PC-3 (cell line): ENCODE results near the gene HECTD1. TPM values are rescaled to one million over a fixed set of nuclear protein-coding genes. Genes with fewer than 3 reads are reported as not detected.

Source experiments
- ATAC-seq: fragments of 200-7000 bp; cut with Tn5 transposase; 2 replicates; pipeline ENCODE4 v1.9.1; 2020; ENCODE audit warnings: mild to moderate bottlenecking, moderate library complexity
- BruUV-seq: library from RNA; stranded (reverse); fragments of 400-500 nt; replicated peaks from 2 replicates; lab custom pipeline; 2021; lab: Mats Ljungman, UMichigan
- CTCF ChIA-PET: fragments of 300-600 bp; sonication (Branson Sonifier 250); formaldehyde crosslinking; loops from one replicate; lab custom pipeline; 2022; ENCODE audit warnings: antibody characterized with exemption; lab: Charles Lee
- POLR2A ChIA-PET: fragments of 300-600 bp; sonication (Branson Sonifier 250); formaldehyde crosslinking; loops from one replicate; lab custom pipeline; 2022; ENCODE audit warnings: antibody characterized with exemption; ENCODE audit not compliant: unreplicated experiment; lab: Charles Lee
- DNase-seq: peaks from one replicate; pipeline ENCODE4 v3.0.0-alpha.2; 2015
- H2AFZ ChIP-seq: fragments of 300-600 bp; sonication (generic); 2 replicates; pipeline ENCODE4 v1.6.0; 2016; ENCODE audit warnings: antibody characterized with exemption, low read length
- H3F3A ChIP-seq: fragments of 300-600 bp; sonication (generic); one replicate; pipeline ENCODE4 v1.6.0; 2017; ENCODE audit warnings: antibody characterized with exemption, low read length, control low read depth, mild to moderate bottlenecking; ENCODE audit not compliant: unreplicated experiment
- H3K27ac ChIP-seq: fragments of 300-600 bp; sonication (generic); 2 replicates; pipeline ENCODE4 v1.5.1; 2016; ENCODE audit warnings: mild to moderate bottlenecking, low read length
- H3K27me3 ChIP-seq: fragments of 300-600 bp; sonication (generic); 2 replicates; pipeline ENCODE4 v1.6.1; 2016; ENCODE audit warnings: low read length, mixed read lengths
- H3K36me3 ChIP-seq: fragments of 300-600 bp; sonication (generic); 2 replicates; pipeline ENCODE4 v1.6.1; 2016; ENCODE audit warnings: low read depth, mixed run types, low read length, mixed read lengths
- H3K4me1 ChIP-seq: fragments of 300-600 bp; sonication (generic); 2 replicates; pipeline ENCODE4 v1.5.1; 2016; ENCODE audit warnings: low read length; ENCODE audit not compliant: insufficient read depth
- H3K4me2 ChIP-seq: fragments of 300-600 bp; sonication (generic); 2 replicates; pipeline ENCODE4 v1.6.0; 2016; ENCODE audit warnings: low read length
- H3K4me3 ChIP-seq: fragments of 300-600 bp; sonication (generic); 2 replicates; pipeline ENCODE4 v1.5.1; 2016; ENCODE audit warnings: mild to moderate bottlenecking, low read length, mixed read lengths
- H3K79me2 ChIP-seq: fragments of 300-600 bp; sonication (generic); 2 replicates; pipeline ENCODE4 v1.6.1; 2017; ENCODE audit warnings: low read length, mixed read lengths
- H3K9ac ChIP-seq: fragments of 300-600 bp; sonication (generic); 2 replicates; pipeline ENCODE4 v1.6.0; 2016; ENCODE audit warnings: mild to moderate bottlenecking, low read length
- H3K9me2 ChIP-seq: fragments of 300-600 bp; sonication (generic); replicated peaks from 2 replicates; pipeline ENCODE4 v1.6.1; 2016; ENCODE audit warnings: mixed run types, low read length, mixed read lengths
- H3K9me3 ChIP-seq: fragments of 300-600 bp; sonication (generic); 2 replicates; pipeline ENCODE4 v1.6.1; 2016; ENCODE audit warnings: low read length, mixed read lengths
- H4K20me1 ChIP-seq: fragments of 300-600 bp; sonication (generic); 2 replicates; pipeline ENCODE4 v1.6.1; 2016; ENCODE audit warnings: low read length, mixed read lengths
- EZH2 ChIP-seq: fragments of 300-600 bp; sonication (generic); IDR thresholded peaks from one replicate; pipeline ENCODE4 v1.6.1; 2017; ENCODE audit warnings: antibody characterized with exemption, mild to moderate bottlenecking, low read length; ENCODE audit not compliant: unreplicated experiment
- EZH2phosphoT487 ChIP-seq: fragments of 300-600 bp; sonication (generic); IDR thresholded peaks from 2 replicates; pipeline ENCODE4 v1.6.1; 2018; ENCODE audit warnings: mild to moderate bottlenecking, antibody characterized with exemption, low read length, borderline replicate concordance
- intact Hi-C: fragments of 100-400 bp; cut with micrococcal nuclease; formaldehyde crosslinking; loops from 2 replicates; pipeline ENCODE4 v1.9.0; 2023
- total RNA-seq: library from RNA; depleted of rRNA; stranded (reverse); fragments of >200 nt; gene quantifications from 2 replicates; pipeline ENCODE4 v1.2.3, GENCODE V29; 2014
- TF ChIP-seq, protein P1 (sequence below): fragments of 300-600 bp; sonication (generic); conservative IDR thresholded peaks from 2 replicates; pipeline ENCODE4 v1.5.1; 2017; ENCODE audit warnings: antibody characterized with exemption, low read depth, mild to moderate bottlenecking, low read length

The HECTD1 gene
- total RNA-seq, 1 experiment from 2014 or later = 152 TPM

DNA sequence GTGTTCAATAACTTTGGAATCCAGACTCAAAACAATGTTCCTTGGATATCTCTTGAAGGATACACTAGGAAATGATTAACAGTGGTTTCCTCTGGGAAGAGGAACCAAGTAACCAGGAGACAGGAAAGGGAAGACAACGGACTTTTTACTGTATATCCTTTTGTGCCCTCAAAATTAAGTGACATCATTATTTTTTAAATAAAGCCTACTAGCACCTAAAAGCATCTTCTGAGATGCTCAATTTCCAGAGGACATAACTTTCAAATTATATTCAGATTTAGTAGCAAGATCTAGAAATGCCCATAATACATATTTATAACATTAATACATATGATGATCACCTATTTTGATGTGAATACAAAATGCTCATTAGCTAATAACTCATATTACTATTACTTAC lies 6.5 kb downstream of the HECTD1 start:
- Histone ChIP-seq H3K36me3 (peaks cover 19% of the 10 kb centered on the region), H3K4me1 (peaks cover 47% of the 10 kb centered on the region), H3K9me3 (no peaks in the 10 kb centered on the region), H3K4me3 (no peak overlapping the region), H2AFZ (no peak overlapping the region), H3F3A (no peaks in the 10 kb centered on the region), H4K20me1 (peaks cover 28% of the 10 kb centered on the region), H3K9me2 (no peaks in the 10 kb centered on the region), H3K27me3 (no peaks in the 10 kb centered on the region), H3K4me2 (no peak overlapping the region), H3K27ac (no peak overlapping the region), H3K79me2 (peaks cover 96% of the 10 kb centered on the region), H3K9ac (no peak overlapping the region)
- TF ChIP-seq EZH2phosphoT487 = no peak
- TF ChIP-seq, protein P1, sequence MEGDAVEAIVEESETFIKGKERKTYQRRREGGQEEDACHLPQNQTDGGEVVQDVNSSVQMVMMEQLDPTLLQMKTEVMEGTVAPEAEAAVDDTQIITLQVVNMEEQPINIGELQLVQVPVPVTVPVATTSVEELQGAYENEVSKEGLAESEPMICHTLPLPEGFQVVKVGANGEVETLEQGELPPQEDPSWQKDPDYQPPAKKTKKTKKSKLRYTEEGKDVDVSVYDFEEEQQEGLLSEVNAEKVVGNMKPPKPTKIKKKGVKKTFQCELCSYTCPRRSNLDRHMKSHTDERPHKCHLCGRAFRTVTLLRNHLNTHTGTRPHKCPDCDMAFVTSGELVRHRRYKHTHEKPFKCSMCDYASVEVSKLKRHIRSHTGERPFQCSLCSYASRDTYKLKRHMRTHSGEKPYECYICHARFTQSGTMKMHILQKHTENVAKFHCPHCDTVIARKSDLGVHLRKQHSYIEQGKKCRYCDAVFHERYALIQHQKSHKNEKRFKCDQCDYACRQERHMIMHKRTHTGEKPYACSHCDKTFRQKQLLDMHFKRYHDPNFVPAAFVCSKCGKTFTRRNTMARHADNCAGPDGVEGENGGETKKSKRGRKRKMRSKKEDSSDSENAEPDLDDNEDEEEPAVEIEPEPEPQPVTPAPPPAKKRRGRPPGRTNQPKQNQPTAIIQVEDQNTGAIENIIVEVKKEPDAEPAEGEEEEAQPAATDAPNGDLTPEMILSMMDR = no peak
- TF ChIP-seq EZH2 = no peak
- BruUV-seq = no TSS peak
- intact Hi-C loops = loop anchor here (10.0 kb wide), 1 partner anchor 254 kb away; the partner anchor contains the start of gene DTD2
- no peak for DNase-seq
- ChIA-PET CTCF (no interaction called here), POLR2A (interaction anchor here (0.7 kb wide), 1 partner anchor 42 kb away, joined by 17 read pairs; no protein-coding TSS in a partner anchor)
- ATAC-seq = no peak

- intact Hi-C loops = loop anchor here (10.0 kb wide), 1 partner anchor 254 kb away; the partner anchor contains the start of gene DTD2
- Histone ChIP-seq H4K20me1 (peaks cover 23% of the 10 kb centered on the region), H3K4me2 (no peak overlapping the region), H3F3A (no peaks in the 10 kb centered on the region), H3K4me3 (no peak overlapping the region), H2AFZ (no peak overlapping the region), H3K9me3 (no peaks in the 10 kb centered on the region), H3K27me3 (no peaks in the 10 kb centered on the region), H3K27ac (peak overlapping the region; percentile 20), H3K36me3 (peaks cover 19% of the 10 kb centered on the region), H3K79me2 (peaks cover 91% of the 10 kb centered on the region), H3K4me1 (peaks cover 52% of the 10 kb centered on the region), H3K9me2 (no peaks in the 10 kb centered on the region), H3K9ac (no peak overlapping the region)
- ChIA-PET CTCF (no interaction called here), POLR2A (interaction anchor here (0.7 kb wide), 1 partner anchor 42 kb away, joined by 17 read pairs; no protein-coding TSS in a partner anchor)
- no TSS peak for BruUV-seq
- DNase-seq (no peak), ATAC-seq (no peak)
- no peak for TF ChIP-seq EZH2
- TF ChIP-seq, protein P1 = no peak
- no peak for TF ChIP-seq EZH2phosphoT487
These were observed 6.9 kb downstream of the HECTD1 start for GRCh38 chr14:31200702-31200990.

DNA sequence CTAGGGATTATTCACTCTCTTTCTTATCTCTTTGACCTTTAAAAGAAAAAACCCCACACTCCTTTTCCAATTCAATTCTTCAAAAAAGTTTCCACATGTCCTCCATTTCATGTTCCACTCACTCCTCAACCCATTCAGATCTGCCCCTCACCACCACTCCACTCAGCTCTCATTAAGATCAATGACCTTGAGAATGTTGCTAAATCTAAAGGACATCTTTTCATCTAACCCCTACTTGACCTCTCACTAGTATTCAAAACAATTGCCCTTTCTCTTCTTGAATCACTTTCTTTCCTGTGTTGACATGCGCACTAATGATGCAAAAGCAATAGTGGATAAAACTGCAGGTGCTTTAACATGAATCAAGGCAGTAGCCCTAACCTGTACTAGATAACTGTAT lies 9.9 kb downstream of the HECTD1 start:
- no peaks in the 10 kb centered on the region for H3K9me3 ChIP-seq
- H3F3A ChIP-seq = no peaks in the 10 kb centered on the region
- H3K79me2 ChIP-seq = peaks cover 87% of the 10 kb centered on the region
- H3K4me1 ChIP-seq = peaks cover 68% of the 10 kb centered on the region
- no peak overlapping the region for H3K27ac ChIP-seq
- no peaks in the 10 kb centered on the region for H3K27me3 ChIP-seq
- peaks cover 12% of the 10 kb centered on the region; the same call in 1 of the 2 replicates for H4K20me1 ChIP-seq
- H3K9ac ChIP-seq = no peak overlapping the region
- intact Hi-C loops = loop anchor here (5.0 kb wide), 1 partner anchor 35 kb away; no protein-coding TSS in a partner anchor
- ChIA-PET CTCF (interaction anchor here (1.0 kb wide), 1 partner anchor 10 kb away, joined by 3 read pairs; the partner anchor contains the start of gene HECTD1), POLR2A (interaction anchor here (0.6 kb wide), 1 partner anchor 40 kb away, joined by 6 read pairs; no protein-coding TSS in a partner anchor)
- peaks cover 9% of the 10 kb centered on the region; the same call in 1 of the 2 replicates for H3K36me3 ChIP-seq
- ATAC-seq (no peak), DNase-seq (no peak)
- BruUV-seq = no TSS peak
- TF ChIP-seq EZH2phosphoT487 (no peak), EZH2 (no peak)
- TF ChIP-seq, protein P1 = no peak
- no peak overlapping the region for H2AFZ ChIP-seq
- no peaks in the 10 kb centered on the region for H3K9me2 ChIP-seq
- H3K4me2 ChIP-seq = no peak overlapping the region
- no peak overlapping the region for H3K4me3 ChIP-seq
